Placental epithelial cell (primary cell): ENCODE data around the gene TTI1. TPM values are rescaled to one million over a fixed set of nuclear protein-coding genes. Genes with fewer than 3 reads are reported as not detected.

Experiments
- total RNA-seq: library from RNA; depleted of rRNA; stranded (reverse); fragments of >200 nt; gene quantifications from 2 replicates; pipeline ENCODE4 v1.2.3, GENCODE V29; 2012

Gene TTI1
- 23.5 and 28.7 TPM in 2 replicates for total RNA-seq

GRCh38 chr20:38033330-38034107 is at the start of gene TTI1, which contains the start of gene RPRD1B:
TSS of gene TTI1 (minus strand) at chr20:38033456. CDS start at chr20:38013816, 19,640 bp downstream.
TSS of gene RPRD1B (plus strand) at chr20:38033746. CDS start at chr20:38033948, 202 bp downstream.

Other genes starting within 250 kb of the TTI1 start
- 20.4 and 61.3 TPM in 2 replicates for gene VSTM2L, start 130.3 kb downstream of the TTI1 start, total RNA-seq
- gene RPRD1B, start 290 bp upstream of the TTI1 start, total RNA-seq = 28.0 and 45.5 TPM in 2 replicates
- gene TGM2, start 131.8 kb upstream of the TTI1 start, total RNA-seq = 1,854 and 3,151 TPM in 2 replicates
- gene KIAA1755, start 227.3 kb upstream of the TTI1 start, total RNA-seq = 7.5 and 11.3 TPM in 2 replicates